Prostate gland (tissue), 2 donors: ENCODE measurements around the gene AP1S1. TPM values are rescaled to one million over a fixed set of nuclear protein-coding genes. Genes with fewer than 3 reads are reported as not detected.

Experiments used
- DNase-seq: peaks from one replicate; pipeline ENCODE4 v3.0.0-alpha.2; 2019; ENCODE audit warnings: low spot score
- H3K27ac ChIP-seq, 2 donors: fragments of 200-600 bp; sonication (generic); 2 replicates each; pipeline ENCODE4 v1.5.1; 2017 to 2019
- H3K27me3 ChIP-seq: fragments of 200-600 bp; sonication (generic); replicated peaks from 2 replicates; pipeline ENCODE4 v1.5.1; 2019; ENCODE audit not compliant: insufficient read depth
- H3K36me3 ChIP-seq, 2 donors: fragments of 200-600 bp; sonication (generic); 1 replicate in 1 of 2; 2 replicates in 1 of 2; pipeline versions ENCODE4 v1.5.1 to v1.8.1; 2017 to 2019
- H3K4me1 ChIP-seq: fragments of 200-600 bp; sonication (generic); replicated peaks from 2 replicates; pipeline ENCODE4 v1.5.1; 2019
- H3K4me3 ChIP-seq, 2 donors: fragments of 200-600 bp; sonication (generic); 2 replicates each; pipeline ENCODE4 v1.5.1; 2017 to 2019
- H3K9me3 ChIP-seq: fragments of 200-600 bp; sonication (generic); 2 replicates; pipeline ENCODE4 v1.5.1; 2017
- CTCF ChIP-seq, 4 experiments: fragments of 200-600 bp in 2 of 4; fragments of 450-650 bp in 2 of 4; sonication (generic) in 2 of 4; IDR thresholded peaks; 1 replicate in 3 of 4; 2 replicates in 1 of 4; pipeline ENCODE4 v1.5.1; 2016 to 2019; ENCODE audit warnings: antibody characterized with exemption in 4 of 4, mild to moderate bottlenecking in 2 of 4, moderate library complexity in 2 of 4
- POLR2A ChIP-seq: fragments of 450-650 bp; IDR thresholded peaks from one replicate; pipeline ENCODE4 v1.6.1; 2016; ENCODE audit warnings: antibody characterized with exemption, mild to moderate bottlenecking
- POLR2AphosphoS5 ChIP-seq: sonication (generic); formaldehyde crosslinking; IDR thresholded peaks from one replicate; pipeline ENCODE4 v1.6.1; 2017; ENCODE audit warnings: antibody characterized with exemption
- WGBS: methylation state at CpG from one replicate; pipeline ENCODE4 v1.1.5; 2018; 5-methylcytosine and 5-hydroxymethylcytosine counted together
- intact Hi-C: fragments of 100-400 bp; cut with DNase I; formaldehyde crosslinking; loops from one replicate; pipeline ENCODE4 v1.14.2; 2022
- total RNA-seq, 2 donors: library from RNA; depleted of rRNA; stranded (reverse); fragments of >200 nt; gene quantifications; one replicate each; pipeline ENCODE4 v1.1.0, GENCODE V29; 2016

Gene AP1S1
- total RNA-seq, 2 donors from 2014 or later, result 47.2 to 90.0 TPM

- Histone ChIP-seq H3K27ac (no peak overlapping the region), H3K4me1 (peaks cover 16% of the 10 kb centered on the region), H3K4me3 (no peak overlapping the region), H3K9me3 (no peaks in the 10 kb centered on the region), H3K27me3 (no peaks in the 10 kb centered on the region), H3K36me3 (no peaks in the 10 kb centered on the region)
- DNase-seq, result no peak
- intact Hi-C loops, result no loop called here
- TF ChIP-seq POLR2A (no peak), CTCF (IDR thresholded peaks at IDR 0.05) (no peak), POLR2AphosphoS5 (no peak)
- WGBS, result 79% methylated on average over 31 of the region's 31 CpGs
Observed at GRCh38 chr7:101159696-101160674, 5.7 kb downstream of the AP1S1 start.

DNA sequence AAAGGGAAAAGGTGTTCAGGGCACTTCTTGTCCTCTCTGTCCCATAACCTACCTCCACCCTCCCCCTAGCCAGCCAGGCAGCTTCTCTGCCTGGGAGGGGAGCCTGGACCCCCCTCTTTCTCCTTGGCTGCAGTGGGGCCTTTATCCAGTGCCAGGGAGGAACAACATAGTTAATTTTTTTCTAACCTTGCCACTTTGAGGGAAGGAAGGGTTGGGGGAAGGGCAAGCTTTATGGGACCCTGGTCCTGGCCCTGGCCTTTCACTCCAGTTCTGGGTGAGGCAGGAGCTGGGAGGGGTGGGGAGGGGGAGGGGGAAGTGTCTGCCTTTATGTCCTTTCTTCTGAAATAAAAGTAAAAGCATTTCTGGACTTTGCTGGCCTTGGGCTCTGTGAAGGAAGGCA lies 6.6 kb downstream of the AP1S1 start:
- Histone ChIP-seq H3K27me3 (peaks cover 2% of the 10 kb centered on the region), H3K27ac (no peak overlapping the region), H3K4me3 (no peak overlapping the region), H3K4me1 (peaks cover 13% of the 10 kb centered on the region), H3K9me3 (no peaks in the 10 kb centered on the region), H3K36me3 (no peaks in the 10 kb centered on the region)
- intact Hi-C loops, result no loop called here
- DNase-seq, result no peak
- TF ChIP-seq POLR2AphosphoS5, result no peak
- no peak for TF ChIP-seq POLR2A
- no peak for TF ChIP-seq CTCF (IDR thresholded peaks at IDR 0.05)

GRCh38 chr7:101161692-101162471 lies 7.6 kb downstream of the AP1S1 start:
- intact Hi-C loops, result no loop called here
- peaks cover 12% of the 10 kb centered on the region for H3K27me3 ChIP-seq
- WGBS, result 78% methylated on average over 17 of the region's 17 CpGs

GRCh38 chr7:101162551-101163278 lies 8.4 kb downstream of the AP1S1 start:
- Histone ChIP-seq H3K27me3 (peaks cover 20% of the 10 kb centered on the region), H3K4me3 (peak overlapping the region; percentile 17 to 33), H3K9me3 (no peaks in the 10 kb centered on the region), H3K4me1 (peaks cover 13% of the 10 kb centered on the region), H3K36me3 (no peaks in the 10 kb centered on the region), H3K27ac (no peak overlapping the region)
- WGBS, result 3% methylated on average over 65 of the region's 74 CpGs
- no peak for DNase-seq
- intact Hi-C loops, result no loop called here
- no peak for TF ChIP-seq CTCF (IDR thresholded peaks at IDR 0.05)

More at GRCh38 chr7:101161692-101162471, 7.6 kb downstream of the AP1S1 start:
- no peak overlapping the region for H3K27ac ChIP-seq
- no peak for DNase-seq
- H3K9me3 ChIP-seq, result no peaks in the 10 kb centered on the region
- TF ChIP-seq POLR2AphosphoS5 (no peak), POLR2A (no peak), CTCF (IDR thresholded peaks at IDR 0.05) (no peak)
- no peaks in the 10 kb centered on the region for H3K36me3 ChIP-seq
- no peak overlapping the region for H3K4me3 ChIP-seq
- peaks cover 13% of the 10 kb centered on the region for H3K4me1 ChIP-seq
